H1 (cell line): ENCODE measurements around the gene DCUN1D4. TPM values are rescaled to one million over a fixed set of nuclear protein-coding genes. Genes with fewer than 3 reads are reported as not detected.

Experiments used
- CTCF ChIA-PET: fragments of 300-600 bp; sonication (Branson Sonifier 250); formaldehyde crosslinking; loops from one replicate; lab custom pipeline; 2021; ENCODE audit not compliant: partially characterized antibody; lab: Charles Lee
- POLR2A ChIA-PET: fragments of 300-600 bp; sonication (Branson Sonifier 250); formaldehyde crosslinking; loops from one replicate; lab custom pipeline; 2021; ENCODE audit warnings: inconsistent platforms; ENCODE audit not compliant: partially characterized antibody; lab: Charles Lee
- DNase-seq, 2 experiments: peaks; one replicate each; pipeline versions ENCODE4 v3.0.0 to v3.0.0-alpha.2; 2010 to 2022; ENCODE audit warnings: low spot score in 2 of 2, low read depth in 1 of 2, mixed read lengths in 1 of 2
- FAIRE-seq: peaks from 2 replicates; lab custom pipeline; 2011; peaks lifted over from hg19 to GRCh38; lab: Jason Lieb, UNC
- H2AFZ ChIP-seq: 2 replicates; pipeline ENCODE4 v1.8.1; 2012; ENCODE audit warnings: low read length, inconsistent platforms
- H2AK5ac ChIP-seq: 2 replicates; pipeline ENCODE4 v1.6.1; 2013; ENCODE audit warnings: low read depth, low read length
- H2BK120ac ChIP-seq: replicated peaks from 2 replicates; pipeline ENCODE3; 2013; ENCODE audit warnings: low read depth, low read length, inconsistent platforms
- H2BK12ac ChIP-seq: 2 replicates; pipeline ENCODE4 v1.6.1; 2013; ENCODE audit warnings: low read depth, low read length
- H2BK15ac ChIP-seq: 2 replicates; pipeline ENCODE4 v1.6.1; 2013; ENCODE audit warnings: low read length
- H2BK20ac ChIP-seq: 2 replicates; pipeline ENCODE4 v1.6.1; 2013; ENCODE audit warnings: low read length
- H2BK5ac ChIP-seq: 2 replicates; pipeline ENCODE4 v1.6.1; 2013; ENCODE audit warnings: low read depth, low read length
- H3K14ac ChIP-seq: 2 replicates; pipeline ENCODE4 v1.6.1; 2013; ENCODE audit warnings: inconsistent platforms; ENCODE audit not compliant: insufficient read length
- H3K18ac ChIP-seq: 2 replicates; pipeline ENCODE4 v1.6.1; 2013; ENCODE audit warnings: low read length; ENCODE audit errors: extremely low read depth
- H3K23ac ChIP-seq: 2 replicates; pipeline ENCODE4 v1.6.1; 2013; ENCODE audit warnings: inconsistent platforms; ENCODE audit not compliant: insufficient read length
- H3K23me2 ChIP-seq: 2 replicates; pipeline ENCODE4 v1.6.1; 2013; ENCODE audit warnings: low read depth, low read length
- H3K27ac ChIP-seq: 2 replicates; pipeline ENCODE4 v1.6.1; 2011; ENCODE audit warnings: low read depth, low read length, inconsistent platforms
- H3K27me3 ChIP-seq, 4 experiments: replicated peaks in 1 of 4; 1 replicate in 1 of 4; 2 replicates in 3 of 4; pipeline versions ENCODE4 v1.6.1 to v1.8.1; 2011 to 2013; ENCODE audit warnings: low read length in 3 of 4, mild to moderate bottlenecking in 3 of 4, inconsistent platforms in 2 of 4, mixed read lengths in 2 of 4, moderate library complexity in 1 of 4; ENCODE audit not compliant: control insufficient read depth in 3 of 4, insufficient read depth in 3 of 4; ENCODE audit errors: extremely low read depth in 1 of 4
- H3K36me3 ChIP-seq, 4 experiments: 2 replicates each; pipeline versions ENCODE4 v1.6.1 to v1.8.1; 2011 to 2013; ENCODE audit warnings: mild to moderate bottlenecking in 4 of 4, low read length in 3 of 4, moderate library complexity in 2 of 4, control low read depth in 1 of 4, inconsistent platforms in 1 of 4; ENCODE audit not compliant: insufficient read depth in 4 of 4, control insufficient read depth in 2 of 4
- H3K4ac ChIP-seq: replicated peaks from 2 replicates; pipeline ENCODE3; 2013; ENCODE audit warnings: low read length, low read depth, mixed read lengths, inconsistent platforms; ENCODE audit not compliant: insufficient read length
- H3K4me1 ChIP-seq, 4 experiments: replicated peaks in 1 of 4; 1 replicate in 1 of 4; 2 replicates in 3 of 4; pipeline versions ENCODE4 v1.6.1 to v1.8.1; 2011 to 2013; ENCODE audit warnings: low read length in 3 of 4, inconsistent platforms in 2 of 4, mixed read lengths in 1 of 4; ENCODE audit not compliant: insufficient read depth in 4 of 4, control insufficient read depth in 3 of 4
- H3K4me2 ChIP-seq, 2 experiments: 2 replicates each; pipeline versions ENCODE4 v1.6.1 to v1.8.1; 2011 to 2013; ENCODE audit warnings: low read depth in 2 of 2, low read length in 2 of 2, control low read depth in 1 of 2, inconsistent platforms in 1 of 2, mild to moderate bottlenecking in 1 of 2; ENCODE audit not compliant: insufficient read depth in 1 of 2
- H3K4me3 ChIP-seq, 4 experiments: fragments of 200-600, 300-600 bp in 1 of 4; sonication (generic), shearing (Covaris generic), sonication (Bioruptor Twin) in 1 of 4; 2 replicates each; pipeline versions ENCODE4 v1.5.1 to v1.8.1; 2011 to 2016; ENCODE audit warnings: low read length in 4 of 4, low read depth in 3 of 4, control low read depth in 2 of 4, inconsistent platforms in 2 of 4, mild to moderate bottlenecking in 2 of 4, mixed read lengths in 1 of 4, moderate library complexity in 1 of 4; ENCODE audit not compliant: insufficient read depth in 2 of 4; ENCODE audit errors: extremely low read depth in 1 of 4
- H3K56ac ChIP-seq: replicated peaks from 2 replicates; pipeline ENCODE3; 2013; ENCODE audit warnings: low read depth, mild to moderate bottlenecking, mixed read lengths, low read length, inconsistent platforms; ENCODE audit not compliant: insufficient read length
- H3K79me1 ChIP-seq: 2 replicates; pipeline ENCODE4 v1.6.1; 2013; ENCODE audit warnings: low read depth, low read length, control low read depth
- H3K79me2 ChIP-seq, 2 experiments: 2 replicates each; pipeline versions ENCODE4 v1.6.1 to v1.8.1; 2012 to 2013; ENCODE audit warnings: low read length in 2 of 2, mild to moderate bottlenecking in 2 of 2, inconsistent platforms in 1 of 2; ENCODE audit not compliant: insufficient read depth in 2 of 2, control insufficient read depth in 1 of 2
- H3K9ac ChIP-seq, 4 experiments: replicated peaks in 1 of 4; 1 replicate in 1 of 4; 2 replicates in 3 of 4; pipeline versions ENCODE4 v1.6.1 to v1.8.1; 2011 to 2013; ENCODE audit warnings: low read depth in 3 of 4, low read length in 3 of 4, control low read depth in 2 of 4, mild to moderate bottlenecking in 2 of 4, moderate library complexity in 2 of 4, inconsistent platforms in 1 of 4; ENCODE audit errors: extremely low read depth in 1 of 4
- H3K9me3 ChIP-seq, 2 experiments: 2 replicates each; pipeline versions ENCODE4 v1.6.1 to v1.8.1; 2012 to 2013; ENCODE audit warnings: mild to moderate bottlenecking in 2 of 2, moderate library complexity in 2 of 2, control low read depth in 1 of 2, inconsistent platforms in 1 of 2, low read depth in 1 of 2, low read length in 1 of 2, mixed read lengths in 1 of 2; ENCODE audit not compliant: insufficient read depth in 2 of 2
- H4K20me1 ChIP-seq, 2 experiments: replicated peaks in 1 of 2; 2 replicates each; pipeline versions ENCODE3 to v1.8.1; 2011 to 2013; ENCODE audit warnings: inconsistent platforms in 2 of 2, low read length in 2 of 2, mild to moderate bottlenecking in 1 of 2; ENCODE audit not compliant: insufficient read depth in 2 of 2, control insufficient read depth in 1 of 2
- H4K5ac ChIP-seq: 2 replicates; pipeline ENCODE4 v1.6.1; 2013; ENCODE audit warnings: low read length, low read depth, mixed read lengths, inconsistent platforms; ENCODE audit not compliant: insufficient read length
- H4K8ac ChIP-seq: 2 replicates; pipeline ENCODE4 v1.8.0; 2013; ENCODE audit warnings: mild to moderate bottlenecking, moderate library complexity, low read length, inconsistent platforms; ENCODE audit not compliant: insufficient read depth; ENCODE audit errors: extremely low read depth
- H4K91ac ChIP-seq: replicated peaks from 2 replicates; pipeline ENCODE3; 2013; ENCODE audit warnings: low read length, mixed read lengths, inconsistent platforms; ENCODE audit not compliant: insufficient read length
- BCL11A ChIP-seq, 2 experiments: IDR thresholded peaks; one replicate each; pipeline ENCODE4 v1.6.1; 2011; ENCODE audit warnings: low read depth in 2 of 2, low read length in 2 of 2, mild to moderate bottlenecking in 2 of 2
- CEBPB ChIP-seq: IDR thresholded peaks from 2 replicates; pipeline ENCODE4 v1.6.1; 2012; ENCODE audit warnings: low read depth, low read length
- CHD2 ChIP-seq: IDR thresholded peaks from 2 replicates; pipeline ENCODE4 v1.6.1; 2012; ENCODE audit warnings: low read length, improper control_type of control experiment
- EP300 ChIP-seq, 2 experiments: IDR thresholded peaks; 1 replicate in 1 of 2; 2 replicates in 1 of 2; pipeline ENCODE4 v1.6.1; 2011 to 2012; ENCODE audit warnings: low read depth in 2 of 2, low read length in 2 of 2, mild to moderate bottlenecking in 2 of 2, borderline replicate concordance in 1 of 2, inconsistent platforms in 1 of 2, moderate library complexity in 1 of 2
- EZH2 ChIP-seq: fragments of 200-600 bp; sonication (generic); IDR thresholded peaks from 2 replicates; pipeline ENCODE4 v1.7.1; 2012; ENCODE audit warnings: low read depth, mild to moderate bottlenecking, moderate library complexity, low read length, inconsistent platforms; ENCODE audit not compliant: severe bottlenecking
- FOSL1 ChIP-seq: IDR thresholded peaks from 2 replicates; pipeline ENCODE4 v1.6.1; 2011; ENCODE audit warnings: mild to moderate bottlenecking, low read depth, low read length, moderate library complexity; ENCODE audit not compliant: insufficient read depth
- KDM5A ChIP-seq: fragments of 200-600 bp; IDR thresholded peaks from 2 replicates; pipeline ENCODE4 v1.7.1; 2012; ENCODE audit warnings: mild to moderate bottlenecking, low read length, inconsistent platforms, mixed read lengths
- MAX ChIP-seq: IDR thresholded peaks from 2 replicates; pipeline ENCODE4 v1.6.1; 2012; ENCODE audit warnings: inconsistent platforms
- NANOG ChIP-seq: IDR thresholded peaks from 2 replicates; pipeline ENCODE4 v1.6.1; 2011; ENCODE audit warnings: low read length, low read depth, mild to moderate bottlenecking, inconsistent platforms; ENCODE audit not compliant: insufficient read depth, poor library complexity, severe bottlenecking
- NRF1 ChIP-seq: IDR thresholded peaks from 2 replicates; pipeline ENCODE4 v1.6.1; 2011; ENCODE audit warnings: mild to moderate bottlenecking, low read depth, low read length, improper control_type of control experiment
- POLR2AphosphoS5 ChIP-seq: IDR thresholded peaks from 2 replicates; pipeline ENCODE4 v1.6.1; 2011; ENCODE audit warnings: low read depth, low read length
- SIRT6 ChIP-seq: IDR thresholded peaks from one replicate; pipeline ENCODE4 v1.7.1; 2012; ENCODE audit warnings: low read length, inconsistent platforms
- SP1 ChIP-seq: IDR thresholded peaks from 2 replicates; pipeline ENCODE4 v1.6.1; 2011; ENCODE audit warnings: low read depth, low read length
- SRF ChIP-seq: IDR thresholded peaks from 2 replicates; pipeline ENCODE4 v1.6.1; 2011; ENCODE audit warnings: mild to moderate bottlenecking, low read depth, low read length, moderate library complexity
- TCF12 ChIP-seq: IDR thresholded peaks from 2 replicates; pipeline ENCODE4 v1.6.1; 2011; ENCODE audit warnings: low read depth, mild to moderate bottlenecking, low read length
- WGBS, 2 experiments: shearing (Covaris generic) in 1 of 2; methylation state at CpG; one replicate each; pipeline versions ENCODE4 v1.1.6 to v1.1.7; 2013 to 2015; ENCODE audit warnings: low lambda C conversion rate in 2 of 2, mixed read lengths in 2 of 2, inconsistent platforms in 1 of 2, low coverage in 1 of 2, missing lambda C conversion rate in 1 of 2; ENCODE audit not compliant: insufficient replicate concordance in 2 of 2, insufficient coverage in 1 of 2, insufficient read length in 1 of 2; ENCODE audit errors: extremely low coverage in 1 of 2, missing lambda C conversion rate in 1 of 2; 5-methylcytosine and 5-hydroxymethylcytosine counted together
- polyA plus RNA-seq, 7 experiments: library from polyadenylated mRNA; depleted of rRNA in 3 of 7; stranded (reverse) in 5 of 7; unstranded in 2 of 7; fragments of >200 nt in 5 of 7; fragments of 200-250 nt in 2 of 7; gene quantifications; 1 replicate in 5 of 7; 2 replicates in 1 of 7; 4 replicates in 1 of 7; pipeline versions ENCODE4 v1.2.1 to v1.2.3, GENCODE V29; 2011 to 2013; ENCODE audit warnings: missing spikeins in 2 of 7, mixed read lengths in 2 of 7
- total RNA-seq: library from RNA; stranded (reverse); fragmentation: NEBNext Ultra II Directional; extraction: Animal tissue kit (Norgen Biotek cat#: 25700); gene quantifications from 2 replicates; pipeline ENCODE4 v1.2.1, GENCODE V29; 2021

The DCUN1D4 gene
- total and polyA plus RNA-seq, 2 of the 8 experiments (the other 6 are each of a cell fraction or from before 2014, with no cell fraction given) = 22.9 to 55.9 TPM

DNA sequence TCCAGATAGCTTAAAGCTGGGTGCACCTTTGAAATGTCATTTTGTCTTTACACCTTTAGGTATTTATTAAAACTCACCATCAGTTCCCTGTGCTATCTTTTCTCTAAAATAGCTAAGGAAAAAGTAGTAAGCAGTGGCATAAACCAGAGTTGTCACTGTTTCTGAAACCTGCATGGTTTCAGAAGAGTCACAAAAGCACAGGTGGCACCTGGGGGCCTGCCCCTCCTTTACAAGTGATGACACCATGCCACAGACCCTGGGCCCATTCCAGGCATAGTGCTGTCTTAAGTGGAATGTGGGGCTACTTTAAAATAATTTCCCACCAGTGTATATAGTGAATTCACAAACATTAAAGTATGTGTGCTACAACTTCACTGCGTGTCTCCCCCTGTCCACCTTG, 47.8 kb downstream of the DCUN1D4 start:
- Histone ChIP-seq H4K5ac (no peak overlapping the region), H3K23me2 (no peaks in the 10 kb centered on the region), H2BK12ac (no peak overlapping the region), H4K20me1 (peaks cover 0 to 2% of the 10 kb centered on the region in 2 experiments), H2BK5ac (no peak overlapping the region), H4K91ac (no peak overlapping the region), H4K8ac (no peak overlapping the region), H3K18ac (no peak overlapping the region), H3K14ac (no peak overlapping the region), H2BK20ac (no peak overlapping the region), H3K56ac (no peak overlapping the region), H3K27me3 (no peaks in the 10 kb centered on the region), H3K36me3 (peaks cover 8 to 41% (median 20%) of the 10 kb centered on the region in 4 experiments), H2AK5ac (no peak overlapping the region), H3K79me2 (no peaks in the 10 kb centered on the region), H3K9me3 (no peaks in the 10 kb centered on the region), H3K4me1 (no peaks in the 10 kb centered on the region), H3K23ac (no peak overlapping the region), H3K4me3 (no peak overlapping the region), H2BK15ac (no peak overlapping the region), H3K27ac (no peak overlapping the region), H3K9ac (no peak overlapping the region), H3K4me2 (no peak overlapping the region), H2AFZ (no peak overlapping the region), H2BK120ac (no peak overlapping the region), H3K79me1 (no peaks in the 10 kb centered on the region), H3K4ac (no peak overlapping the region)
- FAIRE-seq = no peak
- DNase-seq = no peak
- POLR2A ChIA-PET = interaction anchor here (1.1 kb wide), 1 partner anchor 18 kb away, joined by 3 read pairs; no protein-coding TSS in a partner anchor
- WGBS, 2 experiments = 90% methylated on average over 1 of the region's 1 CpG; no CpG with 5 or more reads in 1 of the 2 experiments
- CTCF ChIA-PET = no interaction called here
- no peak for TF ChIP-seq TCF12
- no peak for TF ChIP-seq SRF
- TF ChIP-seq NANOG = no peak
- TF ChIP-seq SP1 = no peak
- no peak for TF ChIP-seq MAX
- TF ChIP-seq SIRT6 = no peak
- no peak for TF ChIP-seq KDM5A
- no peak for TF ChIP-seq CEBPB
- TF ChIP-seq CHD2 = no peak
- TF ChIP-seq POLR2AphosphoS5 = no peak
- no peak for TF ChIP-seq EZH2
- no peak for TF ChIP-seq BCL11A (IDR thresholded peaks at IDR 0.05; ENCODE audit: low read depth in 2 of 2, low read length in 2 of 2)
- no peak for TF ChIP-seq EP300 (IDR thresholded peaks at IDR 0.05; ENCODE audit: borderline replicate concordance in 1 of 2, low read depth in 2 of 2, low read length in 2 of 2)
- TF ChIP-seq NRF1 = no peak
- no peak for TF ChIP-seq FOSL1
